GM18870 (cell line): Measurements from ENCODE around the gene SLC25A31.

Source experiments
- ATAC-seq: cut with Tn5 transposase; IDR thresholded peaks from one replicate; pipeline ENCODE4 v1.9.1; 2021; ENCODE audit warnings: moderate library complexity; ENCODE audit not compliant: unreplicated experiment

Gene SLC25A31

GRCh38 chr4:127776620-127777019 lies 46.4 kb downstream of the SLC25A31 start:
- ATAC-seq, result no peak

DNA sequence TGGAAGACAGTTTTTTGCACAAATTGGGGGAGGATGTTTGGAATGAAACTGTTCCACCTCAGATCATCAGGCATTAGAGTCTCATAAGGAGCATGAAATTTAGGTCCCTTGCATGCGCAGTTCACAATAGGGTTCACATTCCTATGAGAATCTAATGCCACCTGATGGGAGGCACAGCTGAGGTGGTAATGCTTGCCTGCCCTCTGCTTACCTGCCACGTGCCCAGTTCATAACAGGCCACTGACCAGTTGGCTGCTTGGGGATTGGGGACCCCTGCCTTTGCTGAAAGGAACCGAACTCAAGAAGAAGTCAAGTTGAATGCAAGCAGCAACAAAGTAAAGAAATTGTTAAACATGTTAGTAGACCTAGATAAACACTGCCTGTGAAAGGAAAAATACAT lies 47.3 kb downstream of the SLC25A31 start:
- ATAC-seq, result no peak

DNA sequence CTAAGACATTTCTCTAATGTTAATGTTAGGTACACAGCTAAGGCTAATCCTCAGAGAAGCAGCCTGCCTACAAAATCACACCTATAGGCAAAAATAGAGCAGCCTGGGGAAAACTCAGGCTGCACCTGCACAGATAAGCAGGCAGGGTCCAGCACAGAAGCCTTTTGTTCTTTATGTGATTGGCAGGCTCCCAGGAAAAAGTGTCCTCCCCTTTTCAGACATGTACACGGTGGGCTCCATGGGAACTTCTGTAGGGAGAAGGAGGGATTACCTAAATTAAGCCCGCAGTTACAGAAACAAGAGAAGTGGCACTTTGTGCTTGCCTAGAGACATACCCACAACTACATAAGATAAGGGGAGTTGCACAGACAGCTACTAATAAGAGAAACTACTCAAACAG lies 47.9 kb downstream of the SLC25A31 start:
- ATAC-seq, result no peak

DNA sequence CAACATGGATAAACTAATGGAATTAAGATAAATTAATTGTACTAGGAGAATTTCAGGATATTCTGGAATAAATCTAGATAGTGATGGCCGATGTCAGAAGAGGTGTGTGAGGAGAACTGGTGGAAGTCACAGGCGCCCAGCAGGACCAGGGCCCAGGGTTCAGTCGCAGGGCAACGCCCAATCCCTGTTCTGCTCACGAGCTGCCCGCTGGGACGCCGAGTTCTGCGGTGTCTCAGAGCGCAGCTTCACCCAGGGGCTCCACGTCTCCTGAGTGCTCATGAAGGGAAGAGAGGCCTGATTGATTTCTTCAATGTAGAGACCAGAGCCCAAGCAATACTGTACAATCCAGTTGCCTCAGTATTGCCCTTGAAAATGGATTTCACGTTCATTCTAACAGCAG lies 50.4 kb downstream of the SLC25A31 start:
- no peak for ATAC-seq

- ATAC-seq, result peak; percentile 1
These were observed 51.3 kb downstream of the SLC25A31 start for GRCh38 chr4:127781300-127782024.

DNA sequence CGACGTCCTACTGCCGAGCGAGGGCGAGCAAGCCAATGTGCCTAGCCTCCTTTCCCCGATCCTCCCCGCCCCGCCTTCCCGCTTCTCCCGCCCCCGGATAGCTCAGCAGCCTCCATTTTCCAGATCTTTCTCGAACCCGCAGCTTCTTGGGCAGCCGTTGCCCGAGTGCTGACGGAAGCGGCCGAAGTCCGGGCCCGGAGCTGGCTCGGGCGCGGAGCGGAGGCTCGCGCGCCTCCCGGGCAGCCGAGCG lies 51.8 kb downstream of the SLC25A31 start:
- peak; percentile 49 for ATAC-seq

- peak; percentile 36 for ATAC-seq
These were observed 52.2 kb downstream of the SLC25A31 start, which contains the start of gene HSPA4L for GRCh38 chr4:127782275-127783025. Gene HSPA4L, plus strand, starts transcription at chr4:127782322. Its CDS starts 229 bp downstream, at chr4:127782551.

- peak; percentile 19 for ATAC-seq
These were observed 53.0 kb downstream of the SLC25A31 start for GRCh38 chr4:127783026-127783769.

GRCh38 chr4:127783955-127784770 lies 54.0 kb downstream of the SLC25A31 start:
- ATAC-seq, result no peak

DNA sequence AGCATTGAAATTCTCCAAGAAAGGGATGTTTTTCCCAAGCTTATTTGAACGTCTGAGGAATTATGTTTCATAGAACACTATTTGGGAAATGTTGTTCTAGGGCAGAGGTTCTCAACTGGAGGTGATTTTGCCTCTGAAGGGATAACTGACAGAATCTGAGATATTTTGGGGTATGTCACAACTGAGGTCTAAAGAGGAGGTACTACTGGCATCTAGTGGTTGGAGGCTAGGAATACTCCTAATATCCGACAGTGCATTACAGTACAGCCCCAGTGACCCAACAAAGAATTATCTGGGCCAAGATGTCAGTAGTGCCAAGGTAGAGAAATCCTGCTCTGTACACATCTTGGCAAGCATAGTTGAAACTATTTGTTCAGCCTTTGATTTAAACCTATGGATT lies 58.3 kb downstream of the SLC25A31 start:
- ATAC-seq, result peak; percentile 40

GRCh38 chr4:127791391-127791790 lies 61.2 kb downstream of the SLC25A31 start:
- no peak for ATAC-seq

DNA sequence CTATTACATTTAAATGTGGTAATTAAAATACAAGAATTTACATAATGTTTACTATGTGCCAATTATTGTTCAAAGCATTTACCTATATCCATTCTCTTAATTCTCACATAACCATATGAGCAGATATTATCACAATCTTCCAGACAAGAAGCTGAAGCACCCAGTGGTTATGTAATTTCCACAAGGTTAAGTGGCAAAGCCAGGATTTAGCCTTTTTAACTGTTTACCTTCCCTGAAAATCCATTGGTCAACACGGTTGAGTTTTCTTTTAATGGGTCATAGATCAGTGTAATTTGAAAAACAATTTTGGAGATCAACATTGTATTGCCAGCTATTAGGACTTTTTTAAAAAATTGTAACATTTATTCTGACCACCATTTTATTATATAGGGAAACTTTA lies 63.3 kb downstream of the SLC25A31 start:
- no peak for ATAC-seq

DNA sequence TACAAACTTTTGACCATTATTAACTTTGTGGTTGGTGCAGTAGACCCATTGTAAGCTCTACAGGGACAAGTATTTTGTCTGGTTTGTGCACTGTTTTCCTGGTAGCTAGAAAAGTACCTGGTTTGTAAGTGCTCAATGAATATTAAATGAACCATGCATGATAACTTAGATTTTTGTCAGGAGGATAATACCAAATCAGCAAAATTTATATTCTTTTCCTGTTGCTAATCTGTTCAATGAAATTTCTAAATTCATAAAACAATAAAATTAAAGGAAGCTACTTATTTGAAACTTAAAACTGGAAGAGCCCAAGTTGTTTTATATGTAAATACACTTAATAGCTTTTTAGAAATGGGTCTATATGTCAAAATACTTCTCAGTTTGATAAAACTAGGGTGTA lies 69.5 kb downstream of the SLC25A31 start:
- ATAC-seq, result no peak

GRCh38 chr4:127809173-127809800 lies 79.1 kb downstream of the SLC25A31 start:
- no peak for ATAC-seq

DNA sequence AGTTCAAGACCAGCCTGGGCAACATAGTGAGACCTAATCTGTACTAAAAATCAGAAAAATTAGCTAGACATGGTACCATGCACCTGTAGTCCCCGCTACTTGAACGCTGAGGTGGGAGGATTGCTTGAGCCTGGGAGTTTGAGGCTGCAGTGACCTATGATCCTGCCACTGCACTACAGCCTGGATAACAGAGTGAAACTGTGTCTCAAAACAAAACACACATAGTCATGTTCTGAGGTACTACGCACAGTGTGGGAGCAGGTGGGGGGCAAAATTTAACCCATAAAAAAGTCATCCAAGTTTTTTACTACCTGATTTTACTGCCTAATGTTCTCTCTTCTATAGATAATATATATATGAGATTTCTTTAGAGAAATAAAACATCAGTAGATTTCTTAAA lies 80.4 kb downstream of the SLC25A31 start:
- no peak for ATAC-seq

GRCh38 chr4:127822430-127822829 lies 92.2 kb downstream of the SLC25A31 start:
- ATAC-seq, result no peak
